ENCODE measurements around the gene ZDHHC14.

ZDHHC14 gene

DNA sequence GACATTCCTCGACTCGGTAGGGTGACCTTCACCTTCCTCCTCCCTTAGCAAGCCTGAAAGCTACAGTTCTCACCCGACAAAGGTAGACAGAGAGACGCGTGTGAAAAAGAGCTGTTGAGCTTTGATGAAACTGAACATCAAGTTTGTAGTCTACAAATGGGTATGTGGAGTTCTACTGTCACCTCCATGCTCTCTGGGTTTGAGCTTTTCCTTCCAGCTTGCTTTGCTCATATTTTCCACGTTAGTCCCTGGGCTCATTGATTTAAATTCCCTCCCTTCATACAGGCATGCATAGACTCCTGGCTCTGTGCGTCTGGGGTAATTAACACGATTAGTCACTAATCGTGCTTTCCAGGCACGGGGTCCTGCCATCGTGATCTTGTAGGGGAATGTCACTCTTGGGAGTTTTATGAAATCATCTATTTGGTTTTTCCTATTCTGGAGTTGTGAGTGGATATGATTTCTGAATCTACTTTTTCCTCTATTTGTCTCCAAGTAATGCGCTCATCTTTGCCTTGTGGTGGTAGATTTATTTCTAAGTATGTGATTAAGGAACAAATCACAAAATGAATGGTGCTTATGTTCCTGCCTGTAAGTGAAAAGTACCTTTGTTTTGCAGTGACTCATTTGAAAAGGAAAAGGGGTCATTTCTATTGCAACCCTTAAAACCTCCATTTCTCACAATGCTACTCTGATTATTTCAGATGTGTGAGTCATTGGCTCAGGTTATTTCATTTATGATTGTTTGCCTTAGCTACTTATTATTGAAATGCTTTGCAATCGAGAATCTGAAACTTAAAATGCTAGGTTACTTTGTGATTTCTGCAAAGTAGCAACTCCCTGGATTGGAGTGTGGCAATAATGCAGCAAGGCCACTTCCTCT, 154.6 kb downstream of the ZDHHC14 start:
- H3K4me3 ChIP-seq = no peak overlapping the region

DNA sequence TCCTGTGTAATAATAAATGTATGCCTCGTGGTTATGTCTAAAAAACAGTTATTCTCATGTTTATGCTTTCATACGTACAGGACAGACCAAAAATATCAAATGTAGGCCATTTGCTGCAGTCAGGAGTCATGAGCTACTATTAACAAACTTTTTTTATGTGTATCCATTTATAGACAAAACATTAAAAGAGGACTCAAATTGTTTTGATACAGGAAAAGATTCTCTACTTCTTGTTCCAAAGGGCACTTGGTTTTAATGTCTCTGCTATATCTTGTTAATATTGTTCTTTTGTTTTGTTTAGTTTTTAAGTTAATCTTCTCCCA, 155.2 kb downstream of the ZDHHC14 start:
- peaks cover 86% of the 10 kb centered on the region for H3K4me1 ChIP-seq
- H3K4me3 ChIP-seq = no peak overlapping the region
- no peaks in the 10 kb centered on the region for H3K27me3 ChIP-seq
- H3K4me2 ChIP-seq = peak overlapping the region; percentile 64
- H3K27ac ChIP-seq = peak overlapping the region; percentile 44
- H3K36me3 ChIP-seq = no peaks in the 10 kb centered on the region
- no peaks in the 10 kb centered on the region for H3K9me3 ChIP-seq
- H4K20me1 ChIP-seq = no peaks in the 10 kb centered on the region
- TF ChIP-seq Cebpa-rat (IDR thresholded peaks at IDR 0.05) = no peak
- H3K9ac ChIP-seq = no peak overlapping the region

More for the DNA sequence above, 154.6 kb downstream of the ZDHHC14 start:
- no peaks in the 10 kb centered on the region for H4K20me1 ChIP-seq
- H3K9me3 ChIP-seq = no peaks in the 10 kb centered on the region
- peak overlapping the region; percentile 64 for H3K4me2 ChIP-seq
- H3K27ac ChIP-seq = peak overlapping the region; percentile 44
- H3K4me1 ChIP-seq = peaks cover 89% of the 10 kb centered on the region
- H3K9ac ChIP-seq = no peak overlapping the region
- H3K27me3 ChIP-seq = no peaks in the 10 kb centered on the region
- TF ChIP-seq Cebpa-rat (IDR thresholded peaks at IDR 0.05) = no peak
- H3K36me3 ChIP-seq = no peaks in the 10 kb centered on the region

DNA sequence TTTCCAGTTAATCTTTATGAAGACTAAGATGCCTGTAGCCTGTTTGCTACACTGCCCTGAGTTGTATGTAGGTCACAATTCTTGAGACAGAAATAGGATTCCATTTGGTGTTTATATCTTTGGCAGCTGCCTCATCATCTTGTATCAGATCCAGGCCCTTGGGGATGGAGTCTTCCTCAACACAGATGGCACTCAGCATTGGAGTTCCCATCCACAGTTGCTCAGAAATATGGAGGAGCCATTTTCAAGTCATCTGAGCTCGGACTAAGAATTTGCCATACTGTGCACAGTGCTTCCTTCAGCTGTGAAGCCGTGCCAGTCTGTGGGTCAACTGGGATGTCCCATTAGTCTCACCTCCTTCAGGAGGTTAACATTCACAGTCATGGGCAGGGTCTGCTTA, 156.6 kb downstream of the ZDHHC14 start:
- H3K4me1 ChIP-seq = peaks cover 86% of the 10 kb centered on the region
- no peak overlapping the region for H3K4me3 ChIP-seq
- peak overlapping the region; percentile 2; the same call in 1 of the 2 replicates for H3K27ac ChIP-seq
- no peak for TF ChIP-seq Cebpa-rat (IDR thresholded peaks at IDR 0.05)
- no peaks in the 10 kb centered on the region for H3K36me3 ChIP-seq
- no peaks in the 10 kb centered on the region for H3K9me3 ChIP-seq
- peak overlapping the region; percentile 68 for H3K4me2 ChIP-seq
- no peak overlapping the region for H3K9ac ChIP-seq
- H3K27me3 ChIP-seq = no peaks in the 10 kb centered on the region
- H4K20me1 ChIP-seq = no peaks in the 10 kb centered on the region

GRCh38 chr6:157538168-157538567, 157.2 kb downstream of the ZDHHC14 start:
- H3K9me3 ChIP-seq = no peaks in the 10 kb centered on the region
- TF ChIP-seq Cebpa-rat (IDR thresholded peaks at IDR 0.05) = no peak
- no peaks in the 10 kb centered on the region for H4K20me1 ChIP-seq
- no peak overlapping the region for H3K4me3 ChIP-seq
- no peaks in the 10 kb centered on the region for H3K27me3 ChIP-seq
- H3K36me3 ChIP-seq = no peaks in the 10 kb centered on the region
- peak overlapping the region; percentile 68 for H3K4me2 ChIP-seq
- peak overlapping the region; percentile 2; the same call in 1 of the 2 replicates for H3K27ac ChIP-seq
- H3K4me1 ChIP-seq = peaks cover 89% of the 10 kb centered on the region
- H3K9ac ChIP-seq = no peak overlapping the region

DNA sequence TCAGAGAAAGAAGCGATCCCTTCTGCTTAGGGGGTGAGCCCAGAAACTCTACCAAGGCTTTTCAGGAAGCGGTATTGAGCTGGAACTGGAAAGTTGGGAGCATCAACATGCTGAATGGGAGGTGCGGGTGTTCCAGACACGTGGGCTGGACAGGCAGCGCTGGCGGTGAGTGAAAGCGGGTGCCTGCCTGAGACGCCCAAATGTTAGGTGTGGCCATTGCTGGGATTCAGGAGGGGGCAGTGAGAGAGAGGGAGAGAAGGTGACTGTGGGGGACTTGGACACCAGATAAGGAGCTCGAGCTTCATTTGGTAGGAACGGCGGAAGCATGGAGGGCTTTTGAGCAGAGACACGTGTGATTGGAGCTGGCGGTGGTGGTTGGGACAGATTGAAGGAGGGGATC, 157.7 kb downstream of the ZDHHC14 start:
- H3K9me3 ChIP-seq = no peaks in the 10 kb centered on the region
- no peak for TF ChIP-seq Cebpa-rat (IDR thresholded peaks at IDR 0.05)
- no peak overlapping the region for H3K4me3 ChIP-seq
- peak overlapping the region; percentile 68 for H3K4me2 ChIP-seq
- no peaks in the 10 kb centered on the region for H4K20me1 ChIP-seq
- no peak overlapping the region for H3K9ac ChIP-seq
- no peaks in the 10 kb centered on the region for H3K27me3 ChIP-seq
- peak overlapping the region; percentile 68 for H3K27ac ChIP-seq
- peaks cover 4% of the 10 kb centered on the region; the same call in 1 of the 2 replicates for H3K36me3 ChIP-seq
- H3K4me1 ChIP-seq = peaks cover 89% of the 10 kb centered on the region

DNA sequence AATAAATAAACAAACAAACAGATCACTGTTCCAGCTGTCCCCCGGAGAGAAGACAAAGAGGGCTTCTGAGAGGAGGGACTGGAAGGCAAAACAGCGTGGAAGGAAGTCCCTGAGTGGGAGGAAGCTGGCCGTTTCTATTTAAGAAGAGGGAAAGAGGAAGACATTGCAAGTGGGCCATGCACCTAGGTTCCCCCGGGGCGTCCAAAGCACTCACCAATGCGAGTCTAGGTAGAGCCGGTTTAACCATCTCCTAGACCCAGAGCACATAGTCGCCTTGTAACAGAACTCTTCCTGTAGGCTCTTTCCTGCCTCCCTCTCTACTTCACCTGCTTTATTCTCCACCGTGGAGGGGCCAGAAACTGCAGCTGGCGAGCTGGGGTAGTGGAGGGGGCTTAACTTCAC, 158.4 kb downstream of the ZDHHC14 start:
- Histone ChIP-seq H4K20me1 (no peaks in the 10 kb centered on the region), H3K4me3 (no peak overlapping the region), H3K36me3 (peaks cover 11% of the 10 kb centered on the region; the same call in 1 of the 2 replicates), H3K9ac (no peak overlapping the region; the same call in 1 of the 2 replicates), H3K27ac (peak overlapping the region; percentile 68), H3K4me2 (peak overlapping the region; percentile 68), H3K9me3 (peaks cover 5% of the 10 kb centered on the region), H3K4me1 (peaks cover 88% of the 10 kb centered on the region), H3K27me3 (no peaks in the 10 kb centered on the region)
- TF ChIP-seq Cebpa-rat (IDR thresholded peaks at IDR 0.05) = no peak

- Histone ChIP-seq H3K36me3 (peaks cover 16% of the 10 kb centered on the region; the same call in 1 of the 2 replicates), H3K4me2 (peak overlapping the region; percentile 68), H3K27ac (peak overlapping the region; percentile 68), H3K4me3 (no peak overlapping the region), H4K20me1 (no peaks in the 10 kb centered on the region), H3K4me1 (peaks cover 81% of the 10 kb centered on the region), H3K27me3 (no peaks in the 10 kb centered on the region), H3K9me3 (peaks cover 12% of the 10 kb centered on the region), H3K9ac (no peak overlapping the region; the same call in 1 of the 2 replicates)
- no peak for TF ChIP-seq Cebpa-rat (IDR thresholded peaks at IDR 0.05)
Measured at GRCh38 chr6:157539900-157540752, 159.1 kb downstream of the ZDHHC14 start.

GRCh38 chr6:157541618-157542413, 160.8 kb downstream of the ZDHHC14 start:
- TF ChIP-seq Cebpa-rat (IDR thresholded peaks at IDR 0.05) = no peak
- Histone ChIP-seq H3K9ac (no peak overlapping the region), H3K4me3 (peak overlapping the region; percentile 28; the same call in 1 of the 2 replicates), H3K9me3 (peaks cover 14% of the 10 kb centered on the region), H3K4me2 (peak overlapping the region; percentile 80), H3K4me1 (peaks cover 64% of the 10 kb centered on the region), H3K27ac (peak overlapping the region; percentile 56), H3K27me3 (no peaks in the 10 kb centered on the region), H3K36me3 (peaks cover 16% of the 10 kb centered on the region; the same call in 1 of the 2 replicates), H4K20me1 (no peaks in the 10 kb centered on the region)
